GM19455 (cell line): ENCODE measurements around the gene FOXO1.
A peak's percentile ranks its signal among the peaks of the same experiment; 100 is the strongest.

Source experiments
- ATAC-seq: cut with Tn5 transposase; IDR thresholded peaks from one replicate; pipeline ENCODE4 v1.9.1; 2021; ENCODE audit not compliant: unreplicated experiment

The FOXO1 gene

GRCh38 chr13:40611004-40611403 is 55.4 kb downstream of the FOXO1 start:
- no peak for ATAC-seq

GRCh38 chr13:40609972-40610726 is 56.3 kb downstream of the FOXO1 start:
- ATAC-seq: no peak

GRCh38 chr13:40608308-40608707 is 58.1 kb downstream of the FOXO1 start:
- no peak for ATAC-seq

GRCh38 chr13:40605573-40605972 is 60.9 kb downstream of the FOXO1 start:
- ATAC-seq: no peak

GRCh38 chr13:40604135-40604534 is 62.3 kb downstream of the FOXO1 start:
- ATAC-seq: no peak

GRCh38 chr13:40600149-40600751 is 66.2 kb downstream of the FOXO1 start:
- ATAC-seq: no peak

- no peak for ATAC-seq
Observed at GRCh38 chr13:40599747-40600146, 66.7 kb downstream of the FOXO1 start.

- no peak for ATAC-seq
Observed at GRCh38 chr13:40599124-40599523, 67.3 kb downstream of the FOXO1 start.

- no peak for ATAC-seq
Observed at GRCh38 chr13:40598569-40598968, 67.9 kb downstream of the FOXO1 start.

- no peak for ATAC-seq
Observed at GRCh38 chr13:40597735-40598365, 68.6 kb downstream of the FOXO1 start.

GRCh38 chr13:40596484-40596883 is 70.0 kb downstream of the FOXO1 start:
- no peak for ATAC-seq

- ATAC-seq: no peak
Observed at GRCh38 chr13:40595693-40596092, 70.7 kb downstream of the FOXO1 start.

- no peak for ATAC-seq
Observed at GRCh38 chr13:40592035-40592434, 74.4 kb downstream of the FOXO1 start.

GRCh38 chr13:40591091-40591490 is 75.3 kb downstream of the FOXO1 start:
- ATAC-seq: no peak

- ATAC-seq: no peak
Observed at GRCh38 chr13:40590112-40590862, 76.2 kb downstream of the FOXO1 start.

GRCh38 chr13:40589285-40590109 is 76.9 kb downstream of the FOXO1 start:
- peak; percentile 91 for ATAC-seq

GRCh38 chr13:40588101-40588500 is 78.3 kb downstream of the FOXO1 start:
- ATAC-seq: no peak

GRCh38 chr13:40586886-40587565 is 79.4 kb downstream of the FOXO1 start:
- ATAC-seq: no peak

GRCh38 chr13:40585911-40586471 is 80.5 kb downstream of the FOXO1 start:
- ATAC-seq: no peak

- ATAC-seq: no peak
Observed at GRCh38 chr13:40583738-40584137, 82.7 kb downstream of the FOXO1 start.
